HepG2 (cell line): ENCODE results near the gene ACSS3. TPM values are rescaled to one million over a fixed set of nuclear protein-coding genes. Genes with fewer than 3 reads are reported as not detected.
A peak's percentile ranks its signal among the peaks of the same experiment; 100 is the strongest.

Experiments
- ATF7 ChIP-seq, 2 experiments: fragments of 450-650 bp in 1 of 2; sonication (generic) in 1 of 2; formaldehyde crosslinking in 1 of 2; IDR thresholded peaks; 2 replicates each; pipeline versions ENCODE4 v1.4.0 to v1.6.1; 2016 to 2020; ENCODE audit warnings: antibody characterized with exemption in 1 of 2, mild to moderate bottlenecking in 1 of 2, missing genetic modification reagents in 1 of 2
- BRF2 ChIP-seq: sonication (generic); formaldehyde crosslinking; IDR thresholded peaks from 2 replicates; pipeline ENCODE4 v1.8.1; 2022; ENCODE audit warnings: mild to moderate bottlenecking, missing genetic modification reagents
- HOXA9 ChIP-seq: sonication (generic); formaldehyde crosslinking; IDR thresholded peaks from 2 replicates; pipeline ENCODE4 v1.8.1; 2022; ENCODE audit warnings: missing genetic modification reagents, mild to moderate bottlenecking, moderate library complexity, borderline replicate concordance
- PAXIP1 ChIP-seq: sonication (generic); formaldehyde crosslinking; conservative IDR thresholded peaks from 2 replicates; pipeline ENCODE4 v1.4.0; 2020; ENCODE audit warnings: mild to moderate bottlenecking, missing genetic modification reagents, moderate library complexity
- SMYD3 ChIP-seq: sonication (generic); formaldehyde crosslinking; IDR thresholded peaks from 2 replicates; pipeline ENCODE4 v1.8.1; 2023; ENCODE audit warnings: mild to moderate bottlenecking, missing genetic modification reagents
- THAP8 ChIP-seq: sonication (generic); formaldehyde crosslinking; IDR thresholded peaks from 2 replicates; pipeline ENCODE4 v1.5.1; 2020; ENCODE audit warnings: missing genetic modification reagents, mild to moderate bottlenecking, borderline replicate concordance
- ZNF407 ChIP-seq: sonication (generic); formaldehyde crosslinking; IDR thresholded peaks from one replicate; pipeline ENCODE4 v1.5.1; 2020; ENCODE audit warnings: mild to moderate bottlenecking, missing genetic modification reagents; ENCODE audit errors: not compliant biosample characterization
- ZNF512B ChIP-seq: sonication (generic); formaldehyde crosslinking; IDR thresholded peaks from 2 replicates; pipeline ENCODE4 v1.5.1; 2020; ENCODE audit warnings: missing genetic modification reagents, mild to moderate bottlenecking, borderline replicate concordance
- polyA plus RNA-seq, 8 experiments: library from polyadenylated mRNA; depleted of rRNA in 3 of 8; stranded (reverse) in 7 of 8; unstranded in 1 of 8; fragments of >200 nt; fragmentation: Illumina TruSeq in 4 of 8; extraction: Trizol in 4 of 8; gene quantifications; 2 replicates each; pipeline versions ENCODE4 v1.2.1 to v1.2.3, GENCODE V29; 2011 to 2016; ENCODE audit warnings: low read depth in 4 of 8, missing spikeins in 1 of 8, mixed read lengths in 1 of 8; ENCODE audit not compliant: insufficient read depth in 1 of 8
- total RNA-seq, 5 experiments: library from RNA; depleted of rRNA; stranded (reverse); fragments of >200 nt; fragmentation: Illumina TruSeq; extraction: Trizol; gene quantifications; 2 replicates each; pipeline ENCODE4 v1.2.3, GENCODE V29; 2016; ENCODE audit warnings: low read depth in 1 of 5

Gene ACSS3
- total and polyA plus RNA-seq, 2 of the 13 experiments (the other 11 are each of a cell fraction or from before 2014, with no cell fraction given), result 79.5 to 86.3 TPM

GRCh38 chr12:81077686-81078441 lies at the start of gene ACSS3 (continued):
- TF ChIP-seq ZNF407 (CRISPR knock-in tag), result peak; percentile 29
- TF ChIP-seq ATF7 (IDR thresholded peaks at IDR 0.05), result no peak
- peak; percentile 32; the same call in 1 of the 2 replicates for TF ChIP-seq ATF7 (CRISPR knock-in tag; IDR thresholded peaks at IDR 0.05)
- no peak for TF ChIP-seq SMYD3 (CRISPR knock-in tag)
- TF ChIP-seq BRF2 (CRISPR knock-in tag), result 0 out of 2 replicates have a peak, but pooled peaks have one; percentile 18
- TF ChIP-seq ZNF512B (CRISPR knock-in tag), result 0 out of 2 replicates have a peak, but pooled peaks have one; percentile 31
- TF ChIP-seq HOXA9 (CRISPR knock-in tag), result 0 out of 2 replicates have a peak, but pooled peaks have one; percentile 22
- TF ChIP-seq THAP8 (CRISPR knock-in tag), result no peak
- TF ChIP-seq PAXIP1, result peak; percentile 38
